K562 (cell line): Measurements from ENCODE around the gene DNAJC13. TPM values are rescaled to one million over a fixed set of nuclear protein-coding genes. Genes with fewer than 3 reads are reported as not detected.

Experiments used
- ATAC-seq: fragments of 200-7000 bp; cut with Tn5 transposase; 3 replicates; pipeline ENCODE4 v1.9.1; 2020; ENCODE audit warnings: moderate library complexity
- BruUV-seq: library from RNA; stranded (reverse); fragments of 400-500 nt; replicated peaks from 2 replicates; lab custom pipeline; 2021; lab: Mats Ljungman, UMichigan
- CTCF ChIA-PET: fragments of 300-600 bp; formaldehyde crosslinking; extraction: SDS; loops from one replicate; lab custom pipeline; 2021; ENCODE audit warnings: low intra/inter-chr PET ratio; lab: Yijun Ruan, JAX
- POLR2A ChIA-PET: fragments of 300-600, 350-650 bp; sonication (Branson Sonifier 250); formaldehyde crosslinking; extraction: SDS; loops from one replicate; lab custom pipeline; 2021; ENCODE audit warnings: antibody characterized with exemption, inconsistent platforms; lab: Yijun Ruan, JAX
- DNase-seq, 4 experiments: peaks; one replicate each; pipeline versions ENCODE4 v3.0.0 to v3.0.0-alpha.2; 2011 to 2018; ENCODE audit warnings: low spot score in 3 of 4, mixed read lengths in 3 of 4; ENCODE audit errors: extremely low read depth in 1 of 4
- FAIRE-seq: peaks from 2 replicates; lab custom pipeline; 2011; peaks lifted over from hg19 to GRCh38; lab: Jason Lieb, UNC
- H2AFZ ChIP-seq: 2 replicates; pipeline ENCODE4 v1.6.0; 2011; ENCODE audit warnings: low read depth, low read length, control low read depth, inconsistent platforms
- H3K27ac ChIP-seq: fragments of 200-600 bp; 3 replicates; pipeline ENCODE4 v1.8.0; 2011; ENCODE audit warnings: low read depth, mild to moderate bottlenecking, control low read depth, inconsistent platforms, low read length, moderate library complexity, mixed read lengths; ENCODE audit errors: extremely low read depth
- H3K27me3 ChIP-seq, 2 experiments: fragments of 300-600 bp in 1 of 2; 2 replicates in 1 of 2; 3 replicates in 1 of 2; pipeline versions ENCODE4 v1.6.0 to v1.8.0; 2011; ENCODE audit warnings: inconsistent platforms in 2 of 2, low read length in 2 of 2, mild to moderate bottlenecking in 1 of 2, mixed read lengths in 1 of 2, moderate library complexity in 1 of 2; ENCODE audit not compliant: control insufficient read depth in 2 of 2, insufficient read depth in 2 of 2
- H3K36me3 ChIP-seq: fragments of 300-600 bp; 3 replicates; pipeline ENCODE4 v1.8.0; 2011; ENCODE audit warnings: mild to moderate bottlenecking, low read length, inconsistent platforms; ENCODE audit not compliant: control insufficient read depth, insufficient read depth
- H3K4me1 ChIP-seq, 2 experiments: fragments of 200-600 bp in 1 of 2; replicated peaks in 1 of 2; 2 replicates in 1 of 2; 3 replicates in 1 of 2; pipeline versions ENCODE4 v1.5.1 to v1.8.0; 2011; ENCODE audit warnings: inconsistent platforms in 2 of 2, low read length in 2 of 2, mild to moderate bottlenecking in 1 of 2, mixed read lengths in 1 of 2, moderate library complexity in 1 of 2; ENCODE audit not compliant: control insufficient read depth in 2 of 2, insufficient read depth in 2 of 2
- H3K4me2 ChIP-seq: 2 replicates; pipeline ENCODE4 v1.6.1; 2011; ENCODE audit warnings: low read length, control low read depth, inconsistent platforms, mixed read lengths; ENCODE audit not compliant: insufficient read depth
- H3K4me3 ChIP-seq: fragments of 200-600 bp; sonication (generic), shearing (Covaris generic); 2 replicates; pipeline ENCODE4 v1.5.1; 2016; ENCODE audit warnings: control low read depth, inconsistent platforms
- H3K79me2 ChIP-seq: fragments of 200-600 bp; 3 replicates; pipeline ENCODE4 v1.8.0; 2011; ENCODE audit warnings: low read length, inconsistent platforms; ENCODE audit not compliant: control insufficient read depth, insufficient read depth
- H3K9ac ChIP-seq, 2 experiments: 2 replicates each; pipeline versions ENCODE4 v1.6.0 to v1.6.1; 2011; ENCODE audit warnings: low read depth in 2 of 2, low read length in 2 of 2, control low read depth in 1 of 2, inconsistent platforms in 1 of 2, mild to moderate bottlenecking in 1 of 2, mixed read lengths in 1 of 2; ENCODE audit not compliant: insufficient read depth in 1 of 2
- H3K9me1 ChIP-seq: one replicate; pipeline ENCODE4 v1.6.0; 2011; ENCODE audit warnings: inconsistent platforms, mild to moderate bottlenecking, low read length, moderate library complexity; ENCODE audit not compliant: control insufficient read depth, insufficient read depth
- H3K9me3 ChIP-seq: replicated peaks from 2 replicates; pipeline ENCODE4 v1.5.1; 2011; ENCODE audit warnings: low read depth, low read length, inconsistent platforms; ENCODE audit not compliant: control insufficient read depth, insufficient read depth
- H4K20me1 ChIP-seq: replicated peaks from 2 replicates; pipeline ENCODE4 v1.6.1; 2011; ENCODE audit warnings: low read length, inconsistent platforms, mixed read lengths; ENCODE audit not compliant: control insufficient read depth, insufficient read depth
- BRD9 ChIP-seq: fragments of 450-650 bp; IDR thresholded peaks from 2 replicates; pipeline ENCODE4 v1.6.1; 2018; ENCODE audit warnings: low read depth; ENCODE audit not compliant: partially characterized antibody
- CBFB ChIP-seq: sonication (generic); formaldehyde crosslinking; IDR thresholded peaks from 2 replicates; pipeline ENCODE4 v1.4.0; 2020; ENCODE audit warnings: mild to moderate bottlenecking, missing genetic modification reagents
- ELF2 ChIP-seq: fragments of 250-450 bp; sonication (Bioruptor Pico); IDR thresholded peaks from 2 replicates; pipeline ENCODE4 v1.5.0; 2021; ENCODE audit warnings: mild to moderate bottlenecking
- NCOA6 ChIP-seq: fragments of 450-650 bp; IDR thresholded peaks from 2 replicates; pipeline ENCODE4 v1.6.1; 2017; ENCODE audit warnings: mild to moderate bottlenecking
- SIX5 ChIP-seq, 2 experiments: IDR thresholded peaks; 2 replicates each; pipeline ENCODE4 v1.6.1; 2011; ENCODE audit warnings: low read length in 2 of 2, borderline replicate concordance in 1 of 2, low read depth in 1 of 2, mild to moderate bottlenecking in 1 of 2, moderate library complexity in 1 of 2; ENCODE audit not compliant: insufficient read depth in 1 of 2
- SMARCB1 ChIP-seq: IDR thresholded peaks from 2 replicates; pipeline ENCODE4 v1.6.1; 2011; ENCODE audit warnings: improper control_type of control experiment, low read depth; ENCODE audit not compliant: insufficient read length
- SNRNP70 ChIP-seq: fragments of 200-400 bp; formaldehyde crosslinking; optimal IDR thresholded peaks from 2 replicates; pipeline ENCODE3; 2017; ENCODE audit warnings: low read depth, low read length
- SRSF1 ChIP-seq: fragments of 200-400 bp; formaldehyde crosslinking; IDR thresholded peaks from 2 replicates; pipeline ENCODE4 v1.6.1; 2017; ENCODE audit warnings: mild to moderate bottlenecking, low read depth, low read length, moderate library complexity
- ZNF124 ChIP-seq: sonication (generic); formaldehyde crosslinking; IDR thresholded peaks from 2 replicates; pipeline ENCODE4 v1.8.1; 2022; ENCODE audit warnings: missing genetic modification reagents
- ZNF143 ChIP-seq: sonication (generic); formaldehyde crosslinking; IDR thresholded peaks from 2 replicates; pipeline ENCODE4 v1.9.0; 2022; ENCODE audit warnings: mild to moderate bottlenecking, missing genetic modification reagents
- ZNF24 ChIP-seq: fragments of 450-650 bp; IDR thresholded peaks from 2 replicates; pipeline ENCODE4 v1.6.1; 2016
- ZNF584 ChIP-seq: fragments of 200-800 bp; sonication (Bioruptor generic); IDR thresholded peaks from 2 replicates; pipeline ENCODE4 v1.6.1; 2016; ENCODE audit warnings: low read depth, mild to moderate bottlenecking, missing genetic modification characterization, missing compliant biosample characterization
- ZNF589 ChIP-seq: fragments of 200-800 bp; sonication (Bioruptor generic); IDR thresholded peaks from 2 replicates; pipeline ENCODE4 v1.6.1; 2016; ENCODE audit warnings: low read depth, missing genetic modification characterization, missing compliant biosample characterization
- ZNF780A ChIP-seq: fragments of 250-450 bp; sonication (Bioruptor Pico); IDR thresholded peaks from 2 replicates; pipeline ENCODE4 v1.5.0; 2021; ENCODE audit warnings: mild to moderate bottlenecking
- WGBS: fragments of 100-300 bp; shearing (Covaris generic); methylation state at CpG from one replicate; pipeline ENCODE4 v1.1.6; 2016; ENCODE audit warnings: low coverage, mixed read lengths; ENCODE audit not compliant: insufficient coverage; ENCODE audit errors: missing lambda C conversion rate; 5-methylcytosine and 5-hydroxymethylcytosine counted together
- in situ Hi-C: fragments of 300-500 bp; cut with MboI; formaldehyde crosslinking; loops from 4 replicates; pipeline ENCODE4 v1.15.0; 2018; ENCODE audit warnings: inconsistent platforms, mixed read lengths
- intact Hi-C: fragments of 100-400 bp; cut with micrococcal nuclease; formaldehyde crosslinking; loops from 2 replicates; pipeline ENCODE4 v1.14.2; 2022
- polyA plus RNA-seq, 8 experiments: library from polyadenylated mRNA; depleted of rRNA in 4 of 8; stranded (reverse) in 5 of 8; unstranded in 3 of 8; fragments of >200 nt; fragmentation: Nextera tagmentation in 2 of 8; fragmentation: Illumina TruSeq in 1 of 8; extraction: Ambion mirVana in 2 of 8; extraction: Trizol in 1 of 8; gene quantifications; 2 replicates each; pipeline versions ENCODE4 v1.2.1 to v1.2.3, GENCODE V29; 2011 to 2014; ENCODE audit warnings: inconsistent platforms in 1 of 8, missing spikeins in 1 of 8
- total RNA-seq, 7 experiments: library from RNA; depleted of rRNA in 6 of 7; stranded (reverse); fragments of >200 nt in 6 of 7; fragmentation: Illumina TruSeq in 2 of 7; extraction: Trizol in 2 of 7; gene quantifications; 2 replicates each; pipeline versions ENCODE4 v1.2.1 to v1.2.3, GENCODE V29; 2011 to 2021; ENCODE audit warnings: low replicate concordance in 1 of 7
- TF ChIP-seq, protein P1 (sequence below): sonication (generic); formaldehyde crosslinking; IDR thresholded peaks from 2 replicates; pipeline ENCODE4 v1.9.0; 2022; ENCODE audit warnings: mild to moderate bottlenecking, missing genetic modification reagents

Gene DNAJC13
- total and polyA plus RNA-seq, 9 of the 15 experiments (the other 6 are each of a cell fraction or from before 2014, with no cell fraction given): 2.9 to 17.1 (median 10.2) TPM

GRCh38 chr3:132404276-132404675 lies 13.0 kb upstream of the DNAJC13 start:
- Histone ChIP-seq H4K20me1 (no peaks in the 10 kb centered on the region), H3K79me2 (no peaks in the 10 kb centered on the region), H3K9me3 (no peaks in the 10 kb centered on the region), H3K9me1 (no peaks in the 10 kb centered on the region), H2AFZ (no peak overlapping the region), H3K9ac (no peak overlapping the region), H3K27ac (no peak overlapping the region), H3K27me3 (peaks cover 0 to 7% of the 10 kb centered on the region in 2 experiments; a peak in 1 of 5 replicates), H3K4me3 (no peak overlapping the region), H3K4me2 (no peak overlapping the region), H3K36me3 (no peaks in the 10 kb centered on the region), H3K4me1 (no peaks in the 10 kb centered on the region)
- ATAC-seq: no peak
- WGBS: 21% methylated on average over 3 of the region's 3 CpGs
- no peak for FAIRE-seq
- TF ChIP-seq CBFB: no peak
- TF ChIP-seq BRD9: no peak
- TF ChIP-seq SIX5 (IDR thresholded peaks at IDR 0.05; ENCODE audit: borderline replicate concordance in 1 of 2, insufficient read depth in 1 of 2, low read depth in 1 of 2, low read length in 2 of 2): no peak
- TF ChIP-seq ZNF780A (CRISPR knock-in tag): no peak
- no peak for TF ChIP-seq ELF2 (CRISPR knock-in tag)
- TF ChIP-seq ZNF589 (CRISPR knock-in tag): no peak
- TF ChIP-seq SMARCB1: no peak
- TF ChIP-seq ZNF143 (CRISPR knock-in tag): no peak
- TF ChIP-seq SNRNP70: no peak
- TF ChIP-seq ZNF584 (CRISPR knock-in tag): no peak
- TF ChIP-seq SRSF1: no peak
- no peak for TF ChIP-seq ZNF124 (CRISPR knock-in tag)
- no peak for TF ChIP-seq NCOA6
- no peak for TF ChIP-seq ZNF24
- TF ChIP-seq, protein P1, sequence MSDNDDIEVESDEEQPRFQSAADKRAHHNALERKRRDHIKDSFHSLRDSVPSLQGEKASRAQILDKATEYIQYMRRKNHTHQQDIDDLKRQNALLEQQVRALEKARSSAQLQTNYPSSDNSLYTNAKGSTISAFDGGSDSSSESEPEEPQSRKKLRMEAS: no peak
- ChIA-PET CTCF (no interaction called here), POLR2A (no interaction called here)
- no TSS peak for BruUV-seq
- no peak for DNase-seq
- in situ Hi-C loops (loop anchor here (5.0 kb wide), 1 partner anchor 57 kb away; no protein-coding TSS in a partner anchor), intact Hi-C loops (no loop called here)
